ENCODE results near the gene ZNF207.

GRCh38 chr17:32320847-32321246 is 29.1 kb upstream of the ZNF207 start:
- TF ChIP-seq ESRRG (CRISPR knock-in tag; IDR thresholded peaks at IDR 0.05) = no peak
- no peak for TF ChIP-seq PATZ1 (CRISPR knock-in tag; IDR thresholded peaks at IDR 0.05; ENCODE audit: borderline replicate concordance)
